Fibroblast of villous mesenchyme (primary cell): ENCODE data around the gene FERMT2. TPM values are rescaled to one million over a fixed set of nuclear protein-coding genes. Genes with fewer than 3 reads are reported as not detected.

Experiments used
- DNase-seq: peaks from one replicate; pipeline ENCODE4 v3.0.0-alpha.2; 2010; ENCODE audit warnings: low read depth
- H3K4me3 ChIP-seq: 2 replicates; pipeline ENCODE4 v1.5.1; 2011; ENCODE audit warnings: low read depth, mild to moderate bottlenecking, low read length
- total RNA-seq: library from RNA; depleted of rRNA; stranded (reverse); fragments of >200 nt; gene quantifications from 2 replicates; pipeline ENCODE4 v1.2.3, GENCODE V29; 2012
- TF ChIP-seq, protein P1 (sequence below): IDR thresholded peaks from 2 replicates; pipeline ENCODE4 v1.5.1; 2012; ENCODE audit warnings: low read depth, mild to moderate bottlenecking, low read length; ENCODE audit not compliant: insufficient read depth

FERMT2 gene
- total RNA-seq, 1 donor = 320 TPM

DNA sequence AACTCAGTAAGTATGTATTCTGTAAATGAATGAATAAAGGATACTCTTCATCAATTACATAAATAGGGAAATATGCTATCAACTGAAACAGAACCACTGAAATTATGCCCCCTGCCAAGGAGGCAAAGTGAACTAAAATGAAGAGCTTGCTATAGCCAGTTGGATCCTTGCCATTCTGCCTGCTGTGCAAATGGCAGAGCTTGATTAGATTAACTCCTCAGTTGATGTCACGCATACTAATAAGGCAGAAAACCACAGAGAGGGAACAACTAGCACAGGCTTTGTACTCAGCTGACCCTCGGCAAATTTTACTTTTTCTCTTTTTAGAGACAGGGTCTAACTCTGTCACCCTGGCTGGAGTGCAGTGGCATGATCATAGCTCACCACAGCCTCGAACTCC lies 36.7 kb upstream of the FERMT2 start:
- no peak for DNase-seq
- TF ChIP-seq, protein P1, sequence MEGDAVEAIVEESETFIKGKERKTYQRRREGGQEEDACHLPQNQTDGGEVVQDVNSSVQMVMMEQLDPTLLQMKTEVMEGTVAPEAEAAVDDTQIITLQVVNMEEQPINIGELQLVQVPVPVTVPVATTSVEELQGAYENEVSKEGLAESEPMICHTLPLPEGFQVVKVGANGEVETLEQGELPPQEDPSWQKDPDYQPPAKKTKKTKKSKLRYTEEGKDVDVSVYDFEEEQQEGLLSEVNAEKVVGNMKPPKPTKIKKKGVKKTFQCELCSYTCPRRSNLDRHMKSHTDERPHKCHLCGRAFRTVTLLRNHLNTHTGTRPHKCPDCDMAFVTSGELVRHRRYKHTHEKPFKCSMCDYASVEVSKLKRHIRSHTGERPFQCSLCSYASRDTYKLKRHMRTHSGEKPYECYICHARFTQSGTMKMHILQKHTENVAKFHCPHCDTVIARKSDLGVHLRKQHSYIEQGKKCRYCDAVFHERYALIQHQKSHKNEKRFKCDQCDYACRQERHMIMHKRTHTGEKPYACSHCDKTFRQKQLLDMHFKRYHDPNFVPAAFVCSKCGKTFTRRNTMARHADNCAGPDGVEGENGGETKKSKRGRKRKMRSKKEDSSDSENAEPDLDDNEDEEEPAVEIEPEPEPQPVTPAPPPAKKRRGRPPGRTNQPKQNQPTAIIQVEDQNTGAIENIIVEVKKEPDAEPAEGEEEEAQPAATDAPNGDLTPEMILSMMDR = no peak
- no peak overlapping the region for H3K4me3 ChIP-seq

DNA sequence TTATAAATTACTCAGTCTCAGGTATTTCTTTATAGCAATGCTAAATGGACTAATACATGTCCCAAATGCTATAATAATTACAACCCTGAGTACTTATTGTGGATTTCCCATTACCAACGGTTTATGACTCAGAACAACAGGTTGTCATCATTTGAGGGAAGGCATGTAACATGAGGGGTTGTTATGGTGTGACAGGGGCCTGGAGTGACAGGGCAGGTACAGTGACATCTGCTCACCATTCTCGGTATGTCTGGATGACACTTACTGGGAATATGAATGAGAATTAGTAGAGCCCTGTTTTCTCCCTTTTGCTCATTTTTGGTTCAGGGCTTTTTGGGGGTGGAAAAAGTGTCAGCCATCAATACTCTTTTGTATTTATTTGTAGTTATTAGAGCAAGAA lies 36.2 kb upstream of the FERMT2 start:
- TF ChIP-seq, protein P1 = no peak
- DNase-seq = no peak
- H3K4me3 ChIP-seq = no peak overlapping the region

DNA sequence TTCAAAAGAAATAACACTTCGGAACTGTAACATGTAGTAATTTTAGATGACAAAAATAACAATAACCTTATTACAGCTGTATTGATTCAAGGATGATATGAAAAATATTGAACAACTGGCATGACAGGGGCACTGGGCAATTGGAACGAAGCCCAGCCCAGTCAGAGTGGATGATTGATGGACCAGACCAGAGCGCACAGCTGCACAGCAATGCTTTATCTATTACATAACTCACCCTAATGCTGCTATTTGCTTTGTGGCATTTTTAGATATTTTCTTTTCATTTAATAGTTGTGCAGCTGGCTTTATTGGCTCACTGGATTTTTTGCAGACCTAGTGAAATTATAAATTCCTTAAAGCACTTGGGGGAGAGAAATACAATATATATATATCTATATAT lies 26.9 kb upstream of the FERMT2 start:
- TF ChIP-seq, protein P1 = no peak
- H3K4me3 ChIP-seq = no peak overlapping the region
- peak; percentile 37 for DNase-seq

DNA sequence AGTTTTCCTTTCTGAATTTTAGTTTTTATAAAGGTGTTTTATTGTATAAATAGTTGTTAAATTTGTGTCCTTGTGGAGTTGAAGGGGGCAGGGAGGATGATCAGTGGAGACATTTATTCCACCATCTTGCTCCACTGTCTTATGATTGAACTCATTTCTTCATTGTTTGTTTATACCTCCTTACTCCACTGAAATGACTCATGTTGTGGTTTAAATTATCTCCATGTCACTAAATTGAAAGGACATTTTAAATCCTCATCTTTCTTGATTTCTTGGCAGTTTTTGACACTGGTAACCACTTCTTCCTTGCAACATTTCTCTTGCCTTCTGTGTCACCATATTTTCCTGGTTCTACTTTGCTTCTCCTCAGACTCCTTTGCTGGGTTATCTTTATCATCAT lies 23.6 kb upstream of the FERMT2 start:
- TF ChIP-seq, protein P1 = no peak
- peak; percentile 21 for DNase-seq
- H3K4me3 ChIP-seq = no peak overlapping the region

DNA sequence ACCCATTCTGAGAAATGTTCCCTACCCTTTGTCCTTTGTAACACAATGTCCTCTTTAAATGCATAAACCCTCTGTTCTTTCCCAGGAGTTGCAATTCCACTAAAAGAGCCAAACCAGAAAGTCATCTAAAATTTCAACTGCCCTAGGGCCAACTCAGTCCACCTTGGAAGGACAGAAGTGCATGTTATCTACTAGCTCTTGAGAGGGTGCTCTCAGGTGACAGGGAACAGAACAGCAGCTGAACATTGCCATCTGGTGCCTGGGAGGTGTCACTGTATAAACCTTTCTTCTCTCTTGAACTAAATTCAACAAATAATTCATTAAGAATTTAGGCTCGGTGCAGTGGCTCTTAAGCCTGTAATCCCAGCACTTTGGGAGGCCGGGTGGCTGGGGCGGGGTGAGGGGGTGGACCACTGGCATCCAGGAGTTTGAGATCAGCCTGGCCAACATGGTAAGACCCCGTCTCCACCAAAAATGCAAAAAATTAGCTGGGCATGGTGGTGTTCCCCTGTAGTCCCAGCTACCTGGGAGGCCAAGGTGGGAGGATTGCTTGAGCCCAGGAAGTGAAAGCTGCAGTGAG lies 10.3 kb upstream of the FERMT2 start:
- peak; percentile 73 for DNase-seq
- TF ChIP-seq, protein P1 = peak; percentile 73
- no peak overlapping the region for H3K4me3 ChIP-seq

DNA sequence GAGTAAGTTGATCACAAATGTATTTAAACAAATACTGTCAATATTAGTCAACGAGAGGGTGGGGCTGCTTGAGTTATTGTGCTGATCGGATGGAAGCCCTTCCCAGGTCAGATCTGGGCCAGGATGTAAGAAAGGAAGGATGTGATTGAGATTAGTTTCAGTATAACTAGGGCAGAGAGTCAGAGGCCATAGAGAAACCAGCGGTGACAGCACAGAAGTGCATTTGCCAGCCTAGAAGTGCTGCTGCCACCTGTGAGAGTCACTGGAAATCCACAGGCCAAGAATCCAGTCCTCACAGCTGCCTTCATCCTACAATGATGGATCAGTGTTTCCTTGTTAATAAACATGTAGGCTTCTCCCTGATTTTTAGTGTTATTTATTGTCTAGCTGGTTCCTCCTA lies 9.8 kb upstream of the FERMT2 start:
- DNase-seq = no peak
- no peak overlapping the region for H3K4me3 ChIP-seq
- TF ChIP-seq, protein P1 = no peak
